GM23338 (cell line): Measurements from ENCODE around the gene S100A5. TPM values are rescaled to one million over a fixed set of nuclear protein-coding genes. Genes with fewer than 3 reads are reported as not detected.

ENCODE experiments used
- ATAC-seq: fragments of 200-7000 bp; cut with Tn5 transposase; 3 replicates; pipeline ENCODE4 v1.9.1; 2020
- DNase-seq: peaks from one replicate; pipeline ENCODE4 v3.0.0-alpha.2; 2015; ENCODE audit warnings: low spot score
- H2AFZ ChIP-seq: fragments of 200-600 bp; sonication (generic); 2 replicates; pipeline ENCODE4 v1.8.0; 2016; ENCODE audit warnings: antibody characterized with exemption, mild to moderate bottlenecking, moderate library complexity
- H3F3A ChIP-seq: fragments of 200-600 bp; sonication (generic); replicated peaks from 2 replicates; pipeline ENCODE4 v1.8.0; 2017; ENCODE audit warnings: antibody characterized with exemption, mixed run types, low read depth
- H3K27ac ChIP-seq: fragments of 200-600 bp; sonication (generic); 2 replicates; pipeline ENCODE4 v1.6.1; 2016; ENCODE audit warnings: low read depth
- H3K27me3 ChIP-seq: fragments of 200-600 bp; sonication (generic); 2 replicates; pipeline ENCODE4 v1.8.0; 2016; ENCODE audit warnings: mild to moderate bottlenecking, mixed run types, moderate library complexity; ENCODE audit not compliant: insufficient read depth
- H3K36me3 ChIP-seq: fragments of 200-600 bp; sonication (generic); 2 replicates; pipeline ENCODE4 v1.8.0; 2016; ENCODE audit warnings: mild to moderate bottlenecking; ENCODE audit not compliant: insufficient read depth
- H3K4me1 ChIP-seq: fragments of 200-600 bp; sonication (generic); 2 replicates; pipeline ENCODE4 v1.8.0; 2016; ENCODE audit warnings: mild to moderate bottlenecking, moderate library complexity; ENCODE audit not compliant: insufficient read depth
- H3K4me2 ChIP-seq: fragments of 200-600 bp; sonication (generic); 2 replicates; pipeline ENCODE4 v1.7.1; 2017; ENCODE audit warnings: mixed run types
- H3K4me3 ChIP-seq: fragments of 200-600 bp; sonication (generic); 2 replicates; pipeline ENCODE4 v1.6.1; 2016; ENCODE audit warnings: mixed run types
- H3K79me2 ChIP-seq: fragments of 200-600 bp; sonication (generic); replicated peaks from 2 replicates; pipeline ENCODE4 v1.8.0; 2017; ENCODE audit warnings: mild to moderate bottlenecking; ENCODE audit not compliant: insufficient read depth
- H3K9me2 ChIP-seq: fragments of 200-600 bp; sonication (generic); 2 replicates; pipeline ENCODE4 v1.8.0; 2017; ENCODE audit not compliant: insufficient read depth
- H4K20me1 ChIP-seq: fragments of 200-600 bp; sonication (generic); replicated peaks from 2 replicates; pipeline ENCODE4 v1.8.0; 2017; ENCODE audit warnings: mild to moderate bottlenecking; ENCODE audit not compliant: insufficient read depth
- H3K27ac Mint-ChIP-seq: 2 replicates; pipeline ENCODE4 v1.8.0; 2020; ENCODE audit warnings: inconsistent platforms, mild to moderate bottlenecking, moderate library complexity, mixed read lengths
- H3K27me3 Mint-ChIP-seq: 3 replicates; pipeline ENCODE4 v1.8.0; 2022; ENCODE audit warnings: low read depth, mild to moderate bottlenecking, moderate library complexity, mixed read lengths, inconsistent platforms; ENCODE audit not compliant: insufficient read depth, poor library complexity
- H3K36me3 Mint-ChIP-seq: 3 replicates; pipeline ENCODE4 v1.8.0; 2021; ENCODE audit warnings: low read depth, mild to moderate bottlenecking, inconsistent platforms, moderate library complexity, mixed read lengths
- H3K4me1 Mint-ChIP-seq: 3 replicates; pipeline ENCODE4 v1.8.0; 2020; ENCODE audit warnings: mild to moderate bottlenecking, inconsistent platforms, mixed read lengths
- H3K4me3 Mint-ChIP-seq: 3 replicates; pipeline ENCODE4 v1.8.0; 2021; ENCODE audit warnings: moderate library complexity, mild to moderate bottlenecking, inconsistent platforms, mixed read lengths
- H3K9me3 Mint-ChIP-seq: 3 replicates; pipeline ENCODE4 v1.8.0; 2020; ENCODE audit warnings: moderate library complexity, mild to moderate bottlenecking, inconsistent platforms, mixed read lengths
- CREB1 ChIP-seq: fragments of 250-450 bp; sonication (Bioruptor Pico); IDR thresholded peaks from 2 replicates; pipeline ENCODE4 v1.5.0; 2020; ENCODE audit warnings: low read depth, mild to moderate bottlenecking, moderate library complexity
- CTCF ChIP-seq, 2 experiments: fragments of 200-600 bp in 1 of 2; sonication (generic) in 1 of 2; conservative IDR thresholded peaks; 2 replicates each; pipeline versions ENCODE4 v1.5.1 to v1.6.1; 2016 to 2017; ENCODE audit warnings: antibody characterized with exemption in 2 of 2, low read depth in 2 of 2, mild to moderate bottlenecking in 2 of 2, moderate library complexity in 1 of 2
- ETS1 ChIP-seq: IDR thresholded peaks from 2 replicates; pipeline ENCODE4 v1.6.1; 2016; ENCODE audit warnings: antibody characterized with exemption
- EZH2 ChIP-seq: fragments of 200-600 bp; sonication (generic); IDR thresholded peaks from one replicate; pipeline ENCODE4 v1.8.0; 2017; ENCODE audit warnings: antibody characterized with exemption, mild to moderate bottlenecking, low read depth; ENCODE audit not compliant: unreplicated experiment
- EZH2phosphoT487 ChIP-seq: fragments of 200-600 bp; sonication (generic); IDR thresholded peaks from one replicate; pipeline ENCODE4 v1.8.1; 2018; ENCODE audit warnings: antibody characterized with exemption; ENCODE audit not compliant: unreplicated experiment
- POLR2AphosphoS5 ChIP-seq: IDR thresholded peaks from 2 replicates; pipeline ENCODE4 v1.6.1; 2016; ENCODE audit warnings: antibody characterized with exemption, low read depth
- STAT1 ChIP-seq: IDR thresholded peaks from one replicate; pipeline ENCODE4 v1.6.1; 2016; ENCODE audit warnings: antibody characterized with exemption; ENCODE audit not compliant: unreplicated experiment
- ZNF114 ChIP-seq: fragments of 250-450 bp; sonication (Bioruptor Pico); IDR thresholded peaks from 2 replicates; pipeline ENCODE4 v1.5.0; 2020; ENCODE audit warnings: mild to moderate bottlenecking, moderate library complexity
- ZNF462 ChIP-seq: fragments of 250-450 bp; sonication (Bioruptor Pico); IDR thresholded peaks from 2 replicates; pipeline ENCODE4 v1.5.0; 2020; ENCODE audit warnings: mild to moderate bottlenecking, moderate library complexity
- polyA plus RNA-seq: library from polyadenylated mRNA; unstranded; fragments of >200 nt; fragmentation: Nextera tagmentation; extraction: Ambion mirVana; gene quantifications from 2 replicates; pipeline ENCODE4 v1.2.1, GENCODE V29; 2016
- total RNA-seq: library from RNA; depleted of rRNA; stranded (reverse); fragments of >200 nt; shearing (Covaris generic); gene quantifications from 2 replicates; pipeline ENCODE4 v1.2.3, GENCODE V29; 2014

S100A5 gene
- total and polyA plus RNA-seq, 2 experiments from 2014 or later: 0.47 TPM; not detected in 1

GRCh38 chr1:153509729-153510354 is 30.9 kb downstream of the S100A5 start:
- Mint-ChIP-seq H3K27ac (no peak overlapping the region), H3K4me3 (no peak overlapping the region), H3K9me3 (no peaks in the 10 kb centered on the region; the same call in 2 of the 3 replicates), H3K36me3 (no peaks in the 10 kb centered on the region), H3K4me1 (peaks cover 10% of the 10 kb centered on the region; the same call in 1 of the 3 replicates), H3K27me3 (peaks cover 5% of the 10 kb centered on the region)
- H2AFZ ChIP-seq: no peak overlapping the region
- H3K9me2 ChIP-seq: no peaks in the 10 kb centered on the region
- H3K4me1 ChIP-seq: no peaks in the 10 kb centered on the region
- DNase-seq: peak; percentile 74
- no peak overlapping the region for H3K4me2 ChIP-seq
- H3F3A ChIP-seq: no peaks in the 10 kb centered on the region
- H3K4me3 ChIP-seq: no peak overlapping the region
- TF ChIP-seq CTCF (conservative IDR thresholded peaks at IDR 0.05; ENCODE audit: low read depth in 2 of 2) (peak; percentile 78 to 92), POLR2AphosphoS5 (no peak)
- H3K27me3 ChIP-seq: no peaks in the 10 kb centered on the region
- no peaks in the 10 kb centered on the region for H3K36me3 ChIP-seq
- ATAC-seq: peak; percentile 37
- H4K20me1 ChIP-seq: no peaks in the 10 kb centered on the region
- H3K27ac ChIP-seq: no peak overlapping the region
- no peaks in the 10 kb centered on the region for H3K79me2 ChIP-seq

GRCh38 chr1:153509036-153509435 is 31.7 kb downstream of the S100A5 start:
- H3K4me2 ChIP-seq: no peak overlapping the region
- no peak for TF ChIP-seq CTCF (conservative IDR thresholded peaks at IDR 0.05; ENCODE audit: low read depth in 2 of 2)
- TF ChIP-seq ZNF462 (CRISPR knock-in tag): no peak
- no peak for TF ChIP-seq STAT1
- TF ChIP-seq ZNF114 (CRISPR knock-in tag): no peak
- no peak for TF ChIP-seq EZH2
- TF ChIP-seq CREB1: no peak
- no peak for TF ChIP-seq EZH2phosphoT487
- no peak for TF ChIP-seq ETS1
- TF ChIP-seq POLR2AphosphoS5: no peak

More at GRCh38 chr1:153509036-153509435, 31.7 kb downstream of the S100A5 start:
- Histone ChIP-seq H3F3A (no peaks in the 10 kb centered on the region), H3K9me2 (no peaks in the 10 kb centered on the region), H3K27ac (no peak overlapping the region), H4K20me1 (no peaks in the 10 kb centered on the region), H3K4me1 (no peaks in the 10 kb centered on the region), H2AFZ (no peak overlapping the region), H3K27me3 (no peaks in the 10 kb centered on the region), H3K36me3 (no peaks in the 10 kb centered on the region), H3K79me2 (no peaks in the 10 kb centered on the region), H3K4me3 (no peak overlapping the region)
- H3K36me3 Mint-ChIP-seq: no peaks in the 10 kb centered on the region
- H3K27ac Mint-ChIP-seq: no peak overlapping the region
- peaks cover 3% of the 10 kb centered on the region for H3K27me3 Mint-ChIP-seq
- no peak for DNase-seq
- H3K4me3 Mint-ChIP-seq: no peak overlapping the region
- no peaks in the 10 kb centered on the region; the same call in 2 of the 3 replicates for H3K9me3 Mint-ChIP-seq
- H3K4me1 Mint-ChIP-seq: peaks cover 10% of the 10 kb centered on the region; the same call in 1 of the 3 replicates
- no peak for ATAC-seq
